Measurements from ENCODE around the gene SENP5.

Gene SENP5

DNA sequence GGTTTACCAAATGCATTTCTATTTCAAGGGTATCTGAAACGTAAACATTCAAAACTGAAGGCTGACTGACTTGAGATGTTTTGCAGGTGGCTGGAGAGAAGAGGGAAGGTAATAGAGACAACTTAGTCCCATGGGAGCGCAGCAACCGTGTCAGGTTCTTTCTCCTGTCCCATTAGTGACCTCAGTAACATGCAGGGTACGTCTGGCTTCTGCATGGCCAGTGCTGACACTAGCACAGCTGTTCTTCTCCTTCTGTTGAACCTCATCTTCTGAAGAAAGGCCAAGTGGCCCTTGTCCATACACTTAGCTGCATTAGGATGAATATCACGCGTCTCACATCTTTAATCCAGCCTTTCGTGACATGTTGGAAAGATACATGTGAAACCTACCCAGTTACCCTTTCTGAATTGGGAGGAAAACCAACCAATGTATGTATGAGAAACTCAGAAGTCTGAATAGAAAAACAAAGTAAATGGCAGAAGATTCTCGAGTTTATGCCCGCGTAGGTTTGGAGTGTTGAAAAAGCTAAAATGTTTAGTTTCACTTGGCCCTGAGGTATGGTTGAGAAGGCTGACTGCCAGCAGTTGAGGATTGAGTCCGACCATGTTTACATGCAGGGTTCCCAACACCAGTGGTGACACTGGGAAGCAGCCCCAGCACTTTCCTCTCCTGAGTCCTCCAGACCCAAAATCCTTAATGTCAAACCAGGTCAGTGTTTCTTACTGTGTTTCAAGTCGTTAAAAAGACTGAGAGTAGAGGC, 64.3 kb downstream of the SENP5 start:
- no peak overlapping the region for H3K4me2 ChIP-seq (ENCODE audit: low read depth, low read length, poor library complexity, severe bottlenecking)
- no peaks in the 10 kb centered on the region for H4K20me1 ChIP-seq (ENCODE audit: insufficient read depth, low read length, poor library complexity, severe bottlenecking)
- no peaks in the 10 kb centered on the region for H3K4me1 ChIP-seq (ENCODE audit: insufficient read depth, low read length, poor library complexity, severe bottlenecking)
- no peaks in the 10 kb centered on the region for H3F3A ChIP-seq (ENCODE audit: low read depth)
- no peaks in the 10 kb centered on the region for H3K9me2 ChIP-seq (replicated peaks; ENCODE audit: low read depth, low read length)
- TF ChIP-seq, protein P1, sequence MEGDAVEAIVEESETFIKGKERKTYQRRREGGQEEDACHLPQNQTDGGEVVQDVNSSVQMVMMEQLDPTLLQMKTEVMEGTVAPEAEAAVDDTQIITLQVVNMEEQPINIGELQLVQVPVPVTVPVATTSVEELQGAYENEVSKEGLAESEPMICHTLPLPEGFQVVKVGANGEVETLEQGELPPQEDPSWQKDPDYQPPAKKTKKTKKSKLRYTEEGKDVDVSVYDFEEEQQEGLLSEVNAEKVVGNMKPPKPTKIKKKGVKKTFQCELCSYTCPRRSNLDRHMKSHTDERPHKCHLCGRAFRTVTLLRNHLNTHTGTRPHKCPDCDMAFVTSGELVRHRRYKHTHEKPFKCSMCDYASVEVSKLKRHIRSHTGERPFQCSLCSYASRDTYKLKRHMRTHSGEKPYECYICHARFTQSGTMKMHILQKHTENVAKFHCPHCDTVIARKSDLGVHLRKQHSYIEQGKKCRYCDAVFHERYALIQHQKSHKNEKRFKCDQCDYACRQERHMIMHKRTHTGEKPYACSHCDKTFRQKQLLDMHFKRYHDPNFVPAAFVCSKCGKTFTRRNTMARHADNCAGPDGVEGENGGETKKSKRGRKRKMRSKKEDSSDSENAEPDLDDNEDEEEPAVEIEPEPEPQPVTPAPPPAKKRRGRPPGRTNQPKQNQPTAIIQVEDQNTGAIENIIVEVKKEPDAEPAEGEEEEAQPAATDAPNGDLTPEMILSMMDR (conservative IDR thresholded peaks at IDR 0.05; ENCODE audit: low read length): no peak
- no peak for TF ChIP-seq EZH2phosphoT487 (IDR thresholded peaks at IDR 0.05; ENCODE audit: borderline replicate concordance)
- H3K9me3 ChIP-seq (ENCODE audit: insufficient read depth, low read depth, low read length): no peaks in the 10 kb centered on the region
- no peak overlapping the region for H3K4me3 ChIP-seq (ENCODE audit: low read length, poor library complexity, severe bottlenecking)
- H3K79me2 ChIP-seq (ENCODE audit: insufficient read depth, low read length): no peaks in the 10 kb centered on the region
- peaks cover 84% of the 10 kb centered on the region for H3K36me3 ChIP-seq (ENCODE audit: insufficient read depth, low read length)
- H2AFZ ChIP-seq (ENCODE audit: low read length): no peak overlapping the region
- no peak overlapping the region for H3K9ac ChIP-seq (ENCODE audit: low read depth, low read length, poor library complexity, severe bottlenecking)
- no peaks in the 10 kb centered on the region for H3K27me3 ChIP-seq (ENCODE audit: insufficient read depth, low read length, poor library complexity, severe bottlenecking)

DNA sequence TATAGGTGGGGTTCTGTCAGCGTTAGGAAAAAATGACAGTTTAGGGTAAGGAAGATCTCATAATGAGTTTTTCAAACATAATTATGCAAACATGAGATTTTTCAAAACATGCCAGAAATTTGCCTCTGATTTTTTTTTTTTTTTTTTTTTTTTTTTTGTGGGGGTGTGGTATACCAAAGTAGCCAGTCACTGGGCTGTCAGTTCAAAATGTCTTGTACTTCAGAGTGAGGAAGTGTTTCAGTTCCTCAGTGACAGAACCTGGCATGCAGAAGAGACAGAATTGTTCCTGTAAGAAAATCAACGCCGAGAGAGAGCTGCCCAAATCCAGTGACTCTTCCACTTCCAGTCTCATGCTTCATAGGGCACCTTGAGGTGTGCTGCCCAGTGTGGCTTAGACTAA, 64.9 kb downstream of the SENP5 start:
- no peak overlapping the region for H3K4me2 ChIP-seq (ENCODE audit: low read depth, low read length, poor library complexity, severe bottlenecking)
- no peaks in the 10 kb centered on the region for H3K9me3 ChIP-seq (ENCODE audit: insufficient read depth, low read depth, low read length)
- H4K20me1 ChIP-seq (ENCODE audit: insufficient read depth, low read length, poor library complexity, severe bottlenecking): no peaks in the 10 kb centered on the region
- H3K79me2 ChIP-seq (ENCODE audit: insufficient read depth, low read length): peaks cover 5% of the 10 kb centered on the region; the same call in 1 of the 2 replicates
- no peak overlapping the region for H3K9ac ChIP-seq (ENCODE audit: low read depth, low read length, poor library complexity, severe bottlenecking)
- H3K4me1 ChIP-seq (ENCODE audit: insufficient read depth, low read length, poor library complexity, severe bottlenecking): no peaks in the 10 kb centered on the region
- H3F3A ChIP-seq (ENCODE audit: low read depth): no peaks in the 10 kb centered on the region
- H3K27me3 ChIP-seq (ENCODE audit: insufficient read depth, low read length, poor library complexity, severe bottlenecking): no peaks in the 10 kb centered on the region
- TF ChIP-seq EZH2phosphoT487 (IDR thresholded peaks at IDR 0.05; ENCODE audit: borderline replicate concordance): no peak
- TF ChIP-seq, protein P1 (conservative IDR thresholded peaks at IDR 0.05; ENCODE audit: low read length): no peak
- no peak overlapping the region for H2AFZ ChIP-seq (ENCODE audit: low read length)
- no peak overlapping the region for H3K4me3 ChIP-seq (ENCODE audit: low read length, poor library complexity, severe bottlenecking)
- no peaks in the 10 kb centered on the region for H3K9me2 ChIP-seq (replicated peaks; ENCODE audit: low read depth, low read length)
- peaks cover 87% of the 10 kb centered on the region for H3K36me3 ChIP-seq (ENCODE audit: insufficient read depth, low read length)

DNA sequence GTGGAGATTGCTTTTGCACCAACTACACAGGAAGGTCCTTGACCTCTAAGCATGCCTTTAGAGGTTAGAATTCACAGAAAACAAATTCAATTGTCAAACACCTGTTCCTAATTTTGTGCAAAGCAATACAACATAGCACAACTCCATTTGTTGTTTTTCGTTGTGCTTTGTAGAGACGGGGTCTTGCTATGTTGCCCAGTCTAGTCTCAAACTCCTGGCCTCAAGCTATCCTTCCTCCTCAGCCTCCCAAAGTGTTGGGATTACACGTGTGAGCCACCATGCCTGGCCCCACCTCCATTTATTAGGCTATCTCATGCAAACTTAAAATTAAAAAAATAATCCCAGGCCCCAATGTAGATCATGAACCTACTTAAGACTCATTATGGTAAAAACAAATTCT, 68.6 kb downstream of the SENP5 start:
- Histone ChIP-seq H2AFZ (ENCODE audit: low read length) (no peak overlapping the region), H3K9ac (ENCODE audit: low read depth, low read length, poor library complexity, severe bottlenecking) (no peak overlapping the region), H3K27me3 (ENCODE audit: insufficient read depth, low read length, poor library complexity, severe bottlenecking) (no peaks in the 10 kb centered on the region), H3K79me2 (ENCODE audit: insufficient read depth, low read length) (peaks cover 35% of the 10 kb centered on the region), H3K9me3 (ENCODE audit: insufficient read depth, low read depth, low read length) (no peaks in the 10 kb centered on the region), H4K20me1 (ENCODE audit: insufficient read depth, low read length, poor library complexity, severe bottlenecking) (peaks cover 15% of the 10 kb centered on the region), H3K4me2 (ENCODE audit: low read depth, low read length, poor library complexity, severe bottlenecking) (no peak overlapping the region), H3K4me3 (ENCODE audit: low read length, poor library complexity, severe bottlenecking) (no peak overlapping the region), H3F3A (ENCODE audit: low read depth) (no peaks in the 10 kb centered on the region), H3K4me1 (ENCODE audit: insufficient read depth, low read length, poor library complexity, severe bottlenecking) (peaks cover 16% of the 10 kb centered on the region), H3K36me3 (ENCODE audit: insufficient read depth, low read length) (peaks cover 69% of the 10 kb centered on the region), H3K9me2 (replicated peaks; ENCODE audit: low read depth, low read length) (no peaks in the 10 kb centered on the region)
- TF ChIP-seq EZH2phosphoT487 (IDR thresholded peaks at IDR 0.05; ENCODE audit: borderline replicate concordance): no peak
- TF ChIP-seq, protein P1 (conservative IDR thresholded peaks at IDR 0.05; ENCODE audit: low read length): no peak

All from Loucy (cell line).